Ectodermal cell (in vitro differentiated cells): Measurements from ENCODE around the gene PDZD4.
A peak's percentile ranks its signal among the peaks of the same experiment; 100 is the strongest.

Source experiments
- H3K27ac ChIP-seq: 2 replicates; pipeline ENCODE4 v1.7.0; 2013; ENCODE audit warnings: mild to moderate bottlenecking, low read depth, low read length; ENCODE audit not compliant: insufficient read depth, poor library complexity, severe bottlenecking
- H3K27me3 ChIP-seq: 2 replicates; pipeline ENCODE4 v1.7.0; 2013; ENCODE audit warnings: mild to moderate bottlenecking, low read length; ENCODE audit not compliant: insufficient read depth, control insufficient read depth, poor library complexity, severe bottlenecking
- H3K36me3 ChIP-seq: one replicate; pipeline ENCODE4 v1.7.0; 2013; ENCODE audit warnings: low read length; ENCODE audit not compliant: control insufficient read depth, insufficient read depth
- H3K4me1 ChIP-seq: one replicate; pipeline ENCODE4 v1.7.0; 2013; ENCODE audit warnings: low read length; ENCODE audit not compliant: control insufficient read depth, insufficient read depth
- H3K4me3 ChIP-seq: 2 replicates; pipeline ENCODE4 v1.7.0; 2013; ENCODE audit warnings: low read depth, low read length, control low read depth; ENCODE audit not compliant: insufficient read depth
- H3K9me3 ChIP-seq: 2 replicates; pipeline ENCODE4 v1.7.0; 2013; ENCODE audit warnings: mild to moderate bottlenecking, low read length, moderate library complexity; ENCODE audit not compliant: control insufficient read depth
- WGBS, 2 experiments: methylation state at CpG; one replicate each; pipeline ENCODE4 v1.1.7; 2013; ENCODE audit warnings: missing lambda C conversion rate in 2 of 2; 5-methylcytosine and 5-hydroxymethylcytosine counted together

Gene PDZD4

GRCh38 chrX:153873282-153874084 lies 43.1 kb upstream of the PDZD4 start:
- WGBS, 2 experiments, result 16 to 19% methylated on average over 7 of the region's 7 CpGs
- Histone ChIP-seq H3K27ac (peak overlapping the region; percentile 44), H3K4me3 (no peak overlapping the region), H3K9me3 (no peaks in the 10 kb centered on the region), H3K36me3 (no peaks in the 10 kb centered on the region), H3K4me1 (peaks cover 37% of the 10 kb centered on the region), H3K27me3 (no peaks in the 10 kb centered on the region)

- 87 to 89% methylated on average over 29 of the region's 29 CpGs for WGBS, 2 experiments
- no peaks in the 10 kb centered on the region for H3K27me3 ChIP-seq
- no peak overlapping the region for H3K27ac ChIP-seq
- no peak overlapping the region for H3K4me3 ChIP-seq
- no peaks in the 10 kb centered on the region for H3K9me3 ChIP-seq
- H3K36me3 ChIP-seq, result no peaks in the 10 kb centered on the region
- peaks cover 28% of the 10 kb centered on the region for H3K4me1 ChIP-seq
Measured at GRCh38 chrX:153871946-153872878, 41.9 kb upstream of the PDZD4 start.

- Histone ChIP-seq H3K27ac (no peak overlapping the region), H3K9me3 (no peaks in the 10 kb centered on the region), H3K27me3 (no peaks in the 10 kb centered on the region), H3K4me3 (no peak overlapping the region), H3K4me1 (peaks cover 28% of the 10 kb centered on the region), H3K36me3 (no peaks in the 10 kb centered on the region)
- whole genome bisulfite sequencing, 2 experiments, result 34 to 39% methylated on average over 5 to 6 of the region's 6 CpGs
Measured at GRCh38 chrX:153871451-153871850, 41.1 kb upstream of the PDZD4 start.

GRCh38 chrX:153870791-153871360 lies 40.5 kb upstream of the PDZD4 start:
- H3K4me1 ChIP-seq, result peaks cover 28% of the 10 kb centered on the region
- H3K27me3 ChIP-seq, result no peaks in the 10 kb centered on the region
- 82 to 87% methylated on average over 19 to 21 of the region's 21 CpGs for WGBS, 2 experiments
- no peaks in the 10 kb centered on the region for H3K9me3 ChIP-seq
- no peaks in the 10 kb centered on the region for H3K36me3 ChIP-seq
- no peak overlapping the region for H3K27ac ChIP-seq
- H3K4me3 ChIP-seq, result no peak overlapping the region

- Histone ChIP-seq H3K27me3 (no peaks in the 10 kb centered on the region), H3K4me1 (peaks cover 28% of the 10 kb centered on the region), H3K4me3 (no peak overlapping the region), H3K36me3 (no peaks in the 10 kb centered on the region), H3K9me3 (no peaks in the 10 kb centered on the region), H3K27ac (no peak overlapping the region)
- WGBS, 2 experiments, result 91 to 92% methylated on average over 11 of the region's 11 CpGs
Measured at GRCh38 chrX:153870288-153870690, 39.9 kb upstream of the PDZD4 start.

- 94 to 95% methylated on average over 31 of the region's 31 CpGs for WGBS, 2 experiments
- Histone ChIP-seq H3K27ac (no peak overlapping the region), H3K4me3 (no peak overlapping the region), H3K36me3 (no peaks in the 10 kb centered on the region), H3K4me1 (peaks cover 28% of the 10 kb centered on the region), H3K27me3 (no peaks in the 10 kb centered on the region), H3K9me3 (no peaks in the 10 kb centered on the region)
Measured at GRCh38 chrX:153869473-153870287, 39.3 kb upstream of the PDZD4 start.

- Histone ChIP-seq H3K36me3 (no peaks in the 10 kb centered on the region), H3K4me3 (no peak overlapping the region), H3K9me3 (no peaks in the 10 kb centered on the region), H3K27me3 (no peaks in the 10 kb centered on the region), H3K4me1 (peaks cover 19% of the 10 kb centered on the region), H3K27ac (no peak overlapping the region)
- WGBS, 2 experiments, result 95 to 96% methylated on average over 26 of the region's 26 CpGs
Measured at GRCh38 chrX:153868576-153869472, 38.5 kb upstream of the PDZD4 start.

GRCh38 chrX:153867671-153868070 lies 37.3 kb upstream of the PDZD4 start:
- Histone ChIP-seq H3K9me3 (no peaks in the 10 kb centered on the region), H3K27me3 (no peaks in the 10 kb centered on the region), H3K4me3 (no peak overlapping the region), H3K36me3 (no peaks in the 10 kb centered on the region), H3K4me1 (peaks cover 17% of the 10 kb centered on the region), H3K27ac (no peak overlapping the region)
- 96 to 97% methylated on average over 13 of the region's 13 CpGs for WGBS, 2 experiments

GRCh38 chrX:153867139-153867538 lies 36.8 kb upstream of the PDZD4 start:
- peaks cover 17% of the 10 kb centered on the region for H3K4me1 ChIP-seq
- H3K4me3 ChIP-seq, result no peak overlapping the region
- no peaks in the 10 kb centered on the region for H3K36me3 ChIP-seq
- no peaks in the 10 kb centered on the region for H3K27me3 ChIP-seq
- H3K27ac ChIP-seq, result no peak overlapping the region
- no peaks in the 10 kb centered on the region for H3K9me3 ChIP-seq
- WGBS, 2 experiments, result 94 to 95% methylated on average over 9 of the region's 9 CpGs
